Measurements from ENCODE around the gene CDT1. TPM values are rescaled to one million over a fixed set of nuclear protein-coding genes. Genes with fewer than 3 reads are reported as not detected.

Gene CDT1
- total and polyA plus RNA-seq, 2 experiments from 2014 or later = 32.6 to 187 TPM

DNA sequence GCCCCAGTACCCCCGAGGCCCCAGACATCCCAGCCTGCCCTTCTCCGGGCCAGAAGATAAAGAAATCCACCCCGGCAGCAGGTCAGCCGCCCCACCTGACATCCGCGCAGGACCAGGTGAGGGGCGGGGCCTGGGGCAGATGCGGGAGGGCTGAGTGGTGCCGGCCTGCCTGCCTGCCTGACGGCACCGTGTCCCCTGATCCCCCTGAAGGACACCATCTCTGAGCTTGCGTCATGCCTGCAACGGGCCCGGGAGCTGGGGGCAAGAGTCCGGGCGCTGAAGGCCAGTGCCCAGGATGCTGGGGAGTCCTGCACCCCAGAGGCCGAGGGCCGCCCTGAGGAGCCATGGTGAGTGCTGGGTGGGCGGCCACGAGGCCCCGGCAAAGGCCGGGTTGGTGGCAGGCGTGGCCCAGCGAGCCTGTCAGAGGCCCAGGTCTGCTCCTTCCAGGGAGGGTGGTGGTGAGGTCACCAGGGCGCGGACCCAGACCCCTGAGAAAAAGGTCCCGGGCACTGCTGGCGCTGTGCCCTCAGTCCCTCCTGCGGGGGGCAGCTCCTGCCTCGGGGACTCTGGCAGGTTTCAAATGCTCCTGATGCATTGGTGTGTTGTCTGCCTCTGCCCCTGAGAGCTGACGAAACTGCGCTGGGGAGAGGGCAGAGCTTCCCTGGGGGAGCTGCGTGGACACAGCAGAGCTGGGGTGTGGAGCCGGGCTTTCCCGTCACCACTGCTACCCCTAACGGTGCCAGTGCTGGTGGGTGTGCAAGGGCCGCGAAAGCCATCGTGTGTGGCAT, 1.2 kb downstream of the CDT1 start (continued):
- TF ChIP-seq, protein P1, sequence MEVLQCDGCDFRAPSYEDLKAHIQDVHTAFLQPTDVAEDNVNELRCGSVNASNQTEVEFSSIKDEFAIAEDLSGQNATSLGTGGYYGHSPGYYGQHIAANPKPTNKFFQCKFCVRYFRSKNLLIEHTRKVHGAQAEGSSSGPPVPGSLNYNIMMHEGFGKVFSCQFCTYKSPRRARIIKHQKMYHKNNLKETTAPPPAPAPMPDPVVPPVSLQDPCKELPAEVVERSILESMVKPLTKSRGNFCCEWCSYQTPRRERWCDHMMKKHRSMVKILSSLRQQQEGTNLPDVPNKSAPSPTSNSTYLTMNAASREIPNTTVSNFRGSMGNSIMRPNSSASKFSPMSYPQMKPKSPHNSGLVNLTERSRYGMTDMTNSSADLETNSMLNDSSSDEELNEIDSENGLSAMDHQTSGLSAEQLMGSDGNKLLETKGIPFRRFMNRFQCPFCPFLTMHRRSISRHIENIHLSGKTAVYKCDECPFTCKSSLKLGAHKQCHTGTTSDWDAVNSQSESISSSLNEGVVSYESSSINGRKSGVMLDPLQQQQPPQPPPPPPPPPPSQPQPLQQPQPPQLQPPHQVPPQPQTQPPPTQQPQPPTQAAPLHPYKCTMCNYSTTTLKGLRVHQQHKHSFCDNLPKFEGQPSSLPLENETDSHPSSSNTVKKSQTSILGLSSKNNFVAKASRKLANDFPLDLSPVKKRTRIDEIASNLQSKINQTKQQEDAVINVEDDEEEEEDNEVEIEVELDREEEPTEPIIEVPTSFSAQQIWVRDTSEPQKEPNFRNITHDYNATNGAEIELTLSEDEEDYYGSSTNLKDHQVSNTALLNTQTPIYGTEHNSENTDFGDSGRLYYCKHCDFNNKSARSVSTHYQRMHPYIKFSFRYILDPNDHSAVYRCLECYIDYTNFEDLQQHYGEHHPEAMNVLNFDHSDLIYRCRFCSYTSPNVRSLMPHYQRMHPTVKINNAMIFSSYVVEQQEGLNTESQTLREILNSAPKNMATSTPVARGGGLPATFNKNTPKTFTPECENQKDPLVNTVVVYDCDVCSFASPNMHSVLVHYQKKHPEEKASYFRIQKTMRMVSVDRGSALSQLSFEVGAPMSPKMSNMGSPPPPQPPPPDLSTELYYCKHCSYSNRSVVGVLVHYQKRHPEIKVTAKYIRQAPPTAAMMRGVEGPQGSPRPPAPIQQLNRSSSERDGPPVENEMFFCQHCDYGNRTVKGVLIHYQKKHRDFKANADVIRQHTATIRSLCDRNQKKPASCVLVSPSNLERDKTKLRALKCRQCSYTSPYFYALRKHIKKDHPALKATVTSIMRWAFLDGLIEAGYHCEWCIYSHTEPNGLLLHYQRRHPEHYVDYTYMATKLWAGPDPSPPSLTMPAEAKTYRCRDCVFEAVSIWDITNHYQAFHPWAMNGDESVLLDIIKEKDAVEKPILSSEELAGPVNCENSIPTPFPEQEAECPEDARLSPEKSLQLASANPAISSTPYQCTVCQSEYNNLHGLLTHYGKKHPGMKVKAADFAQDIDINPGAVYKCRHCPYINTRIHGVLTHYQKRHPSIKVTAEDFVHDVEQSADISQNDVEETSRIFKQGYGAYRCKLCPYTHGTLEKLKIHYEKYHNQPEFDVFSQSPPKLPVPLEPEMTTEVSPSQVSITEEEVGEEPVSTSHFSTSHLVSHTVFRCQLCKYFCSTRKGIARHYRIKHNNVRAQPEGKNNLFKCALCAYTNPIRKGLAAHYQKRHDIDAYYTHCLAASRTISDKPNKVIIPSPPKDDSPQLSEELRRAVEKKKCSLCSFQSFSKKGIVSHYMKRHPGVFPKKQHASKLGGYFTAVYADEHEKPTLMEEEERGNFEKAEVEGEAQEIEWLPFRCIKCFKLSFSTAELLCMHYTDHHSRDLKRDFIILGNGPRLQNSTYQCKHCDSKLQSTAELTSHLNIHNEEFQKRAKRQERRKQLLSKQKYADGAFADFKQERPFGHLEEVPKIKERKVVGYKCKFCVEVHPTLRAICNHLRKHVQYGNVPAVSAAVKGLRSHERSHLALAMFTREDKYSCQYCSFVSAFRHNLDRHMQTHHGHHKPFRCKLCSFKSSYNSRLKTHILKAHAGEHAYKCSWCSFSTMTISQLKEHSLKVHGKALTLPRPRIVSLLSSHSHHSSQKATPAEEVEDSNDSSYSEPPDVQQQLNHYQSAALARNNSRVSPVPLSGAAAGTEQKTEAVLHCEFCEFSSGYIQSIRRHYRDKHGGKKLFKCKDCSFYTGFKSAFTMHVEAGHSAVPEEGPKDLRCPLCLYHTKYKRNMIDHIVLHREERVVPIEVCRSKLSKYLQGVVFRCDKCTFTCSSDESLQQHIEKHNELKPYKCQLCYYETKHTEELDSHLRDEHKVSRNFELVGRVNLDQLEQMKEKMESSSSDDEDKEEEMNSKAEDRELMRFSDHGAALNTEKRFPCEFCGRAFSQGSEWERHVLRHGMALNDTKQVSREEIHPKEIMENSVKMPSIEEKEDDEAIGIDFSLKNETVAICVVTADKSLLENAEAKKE (CRISPR knock-in tag; IDR thresholded peaks at IDR 0.05) = no peak
- TF ChIP-seq ZNF114 (CRISPR knock-in tag; IDR thresholded peaks at IDR 0.05) = no peak
- TF ChIP-seq CREB1 (CRISPR knock-in tag; IDR thresholded peaks at IDR 0.05; ENCODE audit: low read depth) = no peak
- TF ChIP-seq POLR2AphosphoS5 (IDR thresholded peaks at IDR 0.05; ENCODE audit: low read depth) = no peak; the same call in 1 of the 2 replicates
- TF ChIP-seq STAT1 (IDR thresholded peaks at IDR 0.05; ENCODE audit: unreplicated experiment) = no peak
- TF ChIP-seq ZNF331 (CRISPR knock-in tag; IDR thresholded peaks at IDR 0.05; ENCODE audit: low read depth) = no peak
- TF ChIP-seq, protein P2, sequence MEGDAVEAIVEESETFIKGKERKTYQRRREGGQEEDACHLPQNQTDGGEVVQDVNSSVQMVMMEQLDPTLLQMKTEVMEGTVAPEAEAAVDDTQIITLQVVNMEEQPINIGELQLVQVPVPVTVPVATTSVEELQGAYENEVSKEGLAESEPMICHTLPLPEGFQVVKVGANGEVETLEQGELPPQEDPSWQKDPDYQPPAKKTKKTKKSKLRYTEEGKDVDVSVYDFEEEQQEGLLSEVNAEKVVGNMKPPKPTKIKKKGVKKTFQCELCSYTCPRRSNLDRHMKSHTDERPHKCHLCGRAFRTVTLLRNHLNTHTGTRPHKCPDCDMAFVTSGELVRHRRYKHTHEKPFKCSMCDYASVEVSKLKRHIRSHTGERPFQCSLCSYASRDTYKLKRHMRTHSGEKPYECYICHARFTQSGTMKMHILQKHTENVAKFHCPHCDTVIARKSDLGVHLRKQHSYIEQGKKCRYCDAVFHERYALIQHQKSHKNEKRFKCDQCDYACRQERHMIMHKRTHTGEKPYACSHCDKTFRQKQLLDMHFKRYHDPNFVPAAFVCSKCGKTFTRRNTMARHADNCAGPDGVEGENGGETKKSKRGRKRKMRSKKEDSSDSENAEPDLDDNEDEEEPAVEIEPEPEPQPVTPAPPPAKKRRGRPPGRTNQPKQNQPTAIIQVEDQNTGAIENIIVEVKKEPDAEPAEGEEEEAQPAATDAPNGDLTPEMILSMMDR (conservative IDR thresholded peaks at IDR 0.05; ENCODE audit: low read depth in 2 of 2) = no peak
- TF ChIP-seq JUNB (IDR thresholded peaks at IDR 0.05; ENCODE audit: unreplicated experiment) = no peak
- no peak for TF ChIP-seq EZH2 (IDR thresholded peaks at IDR 0.05; ENCODE audit: low read depth, unreplicated experiment)
- no peak for TF ChIP-seq NANOG (IDR thresholded peaks at IDR 0.05; ENCODE audit: borderline replicate concordance)
- TF ChIP-seq, protein P3, sequence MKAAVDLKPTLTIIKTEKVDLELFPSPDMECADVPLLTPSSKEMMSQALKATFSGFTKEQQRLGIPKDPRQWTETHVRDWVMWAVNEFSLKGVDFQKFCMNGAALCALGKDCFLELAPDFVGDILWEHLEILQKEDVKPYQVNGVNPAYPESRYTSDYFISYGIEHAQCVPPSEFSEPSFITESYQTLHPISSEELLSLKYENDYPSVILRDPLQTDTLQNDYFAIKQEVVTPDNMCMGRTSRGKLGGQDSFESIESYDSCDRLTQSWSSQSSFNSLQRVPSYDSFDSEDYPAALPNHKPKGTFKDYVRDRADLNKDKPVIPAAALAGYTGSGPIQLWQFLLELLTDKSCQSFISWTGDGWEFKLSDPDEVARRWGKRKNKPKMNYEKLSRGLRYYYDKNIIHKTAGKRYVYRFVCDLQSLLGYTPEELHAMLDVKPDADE (IDR thresholded peaks at IDR 0.05) = no peak
